Measurements from ENCODE around the gene RSPO3.

DNA sequence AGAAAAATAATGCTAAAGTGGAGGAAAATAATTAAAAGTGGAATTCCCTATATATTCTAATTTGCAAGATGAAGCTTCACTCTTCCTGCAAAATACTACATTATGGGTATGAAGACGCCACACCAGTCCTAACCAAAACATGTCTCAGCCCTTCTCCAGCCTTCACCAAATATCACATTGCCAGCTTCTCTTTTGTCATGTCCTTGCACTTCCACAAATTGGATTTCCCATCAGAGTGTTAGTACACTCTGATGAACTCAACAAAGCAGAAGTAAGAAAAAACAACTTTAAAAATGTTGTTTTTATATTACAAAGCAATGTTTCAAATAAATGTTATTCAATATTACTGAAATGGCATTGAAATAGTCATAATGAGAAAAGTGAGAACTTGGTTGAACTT lies 85.8 kb downstream of the RSPO3 start:
- TF ChIP-seq, protein P1, sequence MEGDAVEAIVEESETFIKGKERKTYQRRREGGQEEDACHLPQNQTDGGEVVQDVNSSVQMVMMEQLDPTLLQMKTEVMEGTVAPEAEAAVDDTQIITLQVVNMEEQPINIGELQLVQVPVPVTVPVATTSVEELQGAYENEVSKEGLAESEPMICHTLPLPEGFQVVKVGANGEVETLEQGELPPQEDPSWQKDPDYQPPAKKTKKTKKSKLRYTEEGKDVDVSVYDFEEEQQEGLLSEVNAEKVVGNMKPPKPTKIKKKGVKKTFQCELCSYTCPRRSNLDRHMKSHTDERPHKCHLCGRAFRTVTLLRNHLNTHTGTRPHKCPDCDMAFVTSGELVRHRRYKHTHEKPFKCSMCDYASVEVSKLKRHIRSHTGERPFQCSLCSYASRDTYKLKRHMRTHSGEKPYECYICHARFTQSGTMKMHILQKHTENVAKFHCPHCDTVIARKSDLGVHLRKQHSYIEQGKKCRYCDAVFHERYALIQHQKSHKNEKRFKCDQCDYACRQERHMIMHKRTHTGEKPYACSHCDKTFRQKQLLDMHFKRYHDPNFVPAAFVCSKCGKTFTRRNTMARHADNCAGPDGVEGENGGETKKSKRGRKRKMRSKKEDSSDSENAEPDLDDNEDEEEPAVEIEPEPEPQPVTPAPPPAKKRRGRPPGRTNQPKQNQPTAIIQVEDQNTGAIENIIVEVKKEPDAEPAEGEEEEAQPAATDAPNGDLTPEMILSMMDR (IDR thresholded peaks at IDR 0.05), result no peak
- no peak for TF ChIP-seq POLR2A (IDR thresholded peaks at IDR 0.05)

Measured in lower leg skin (tissue), 3 donors.